Measurements from ENCODE around the gene CACNA1D.
"Not testable (repeated sequence)": the region's sequence is repeated elsewhere in the genome, so short reads cannot be mapped to it uniquely, and the experiment has no call there.

The CACNA1D gene

GRCh38 chr3:53530205-53530604 lies 35.8 kb downstream of the CACNA1D start:
- no peak for DNase-seq

DNA sequence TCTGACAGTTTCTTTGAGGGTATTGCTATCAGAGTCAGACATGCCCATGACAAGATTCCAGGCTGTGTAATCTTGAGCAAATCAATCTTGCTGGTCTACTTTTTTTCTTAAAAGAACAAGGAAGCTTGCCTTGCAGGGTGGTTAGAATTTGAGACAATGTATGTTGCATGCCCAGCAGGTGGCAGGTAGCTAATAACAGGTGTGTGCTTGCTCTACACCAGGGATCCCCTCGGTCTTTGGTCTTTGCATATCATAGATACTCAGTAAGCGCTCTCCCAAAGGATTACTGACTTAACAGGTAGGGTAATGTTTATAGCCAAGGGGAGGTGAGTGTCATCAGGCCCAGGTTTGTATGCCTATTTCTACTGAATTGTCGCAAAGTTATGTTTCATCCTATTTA lies 37.3 kb downstream of the CACNA1D start:
- no peak for DNase-seq

GRCh38 chr3:53533472-53533871 lies 39.1 kb downstream of the CACNA1D start:
- no peak for DNase-seq

DNA sequence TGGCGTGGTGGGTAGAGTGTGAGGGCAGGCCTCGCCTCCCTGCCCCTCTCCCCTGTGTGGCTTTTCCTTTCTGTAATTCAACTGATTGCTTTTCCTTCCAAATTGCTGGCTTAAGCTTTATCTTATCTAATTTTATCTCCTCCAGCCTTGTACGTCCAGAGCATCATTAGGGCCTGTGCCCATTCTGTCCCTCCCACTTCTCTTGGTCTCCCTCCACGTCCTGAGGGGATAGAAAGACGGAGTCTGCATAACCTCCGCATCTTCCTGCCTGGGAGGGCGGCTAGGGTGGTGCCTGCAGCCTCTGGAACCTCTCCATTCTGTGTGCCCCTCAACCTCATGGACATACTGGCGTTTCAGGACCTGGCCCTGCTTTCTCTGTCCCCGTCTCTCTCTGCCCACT lies 39.8 kb downstream of the CACNA1D start:
- DNase-seq: no peak

DNA sequence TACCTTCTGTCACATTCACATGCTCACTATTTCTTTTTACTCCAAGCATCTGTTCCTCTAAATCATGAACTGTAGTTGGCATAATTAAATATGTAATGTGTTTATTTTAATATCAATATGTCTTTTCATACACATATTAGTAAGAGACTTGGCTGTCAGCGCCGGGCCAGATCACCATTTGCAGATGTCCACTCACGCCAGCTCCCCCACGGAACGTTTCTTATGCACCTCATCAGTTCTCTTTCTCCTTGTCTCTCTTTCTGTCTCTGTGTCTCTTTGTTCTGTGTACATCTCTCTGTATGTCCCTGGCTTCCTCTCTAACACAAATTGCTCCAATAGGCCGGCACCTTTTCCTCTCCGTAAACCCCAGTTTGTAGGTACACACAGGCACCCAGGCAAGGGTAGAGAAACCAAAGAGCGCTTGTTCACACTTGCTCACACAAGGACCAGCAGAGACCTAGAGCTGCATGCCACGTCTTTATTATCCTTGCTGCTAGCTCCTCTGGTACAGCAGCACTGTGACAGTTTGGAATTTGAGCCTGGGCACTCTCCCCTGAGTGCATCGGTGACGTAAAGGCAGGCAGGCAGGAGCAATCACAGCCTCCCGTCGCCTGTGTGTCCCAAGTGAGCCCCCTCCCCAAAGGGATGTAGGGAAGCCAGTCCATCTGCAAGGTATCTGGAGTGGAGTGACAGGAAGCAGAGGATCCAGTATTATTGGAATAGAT lies 40.4 kb downstream of the CACNA1D start:
- DNase-seq: no peak

DNA sequence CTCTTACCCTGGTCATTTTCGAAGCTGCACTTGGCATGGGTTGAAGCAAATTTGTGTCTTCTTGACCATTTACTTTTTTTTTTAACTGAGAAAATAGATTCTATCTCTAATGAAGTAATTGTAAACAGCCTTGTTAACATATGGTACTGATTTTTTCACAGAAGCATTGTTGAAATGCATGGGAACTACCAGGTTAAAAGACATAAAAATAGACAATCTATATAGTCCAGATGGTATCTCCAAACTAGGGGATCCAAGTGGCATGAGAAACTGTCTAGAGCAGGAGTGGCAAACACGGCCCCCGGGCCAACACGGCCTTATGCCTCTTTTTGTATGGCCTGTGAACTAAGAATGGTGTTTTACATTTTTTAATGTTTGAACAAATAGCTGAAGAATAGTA lies 41.9 kb downstream of the CACNA1D start:
- DNase-seq: no peak

GRCh38 chr3:53544357-53544756 lies 49.9 kb downstream of the CACNA1D start:
- no peak for DNase-seq

GRCh38 chr3:53545310-53545995 lies 51.0 kb downstream of the CACNA1D start:
- no peak for DNase-seq

DNA sequence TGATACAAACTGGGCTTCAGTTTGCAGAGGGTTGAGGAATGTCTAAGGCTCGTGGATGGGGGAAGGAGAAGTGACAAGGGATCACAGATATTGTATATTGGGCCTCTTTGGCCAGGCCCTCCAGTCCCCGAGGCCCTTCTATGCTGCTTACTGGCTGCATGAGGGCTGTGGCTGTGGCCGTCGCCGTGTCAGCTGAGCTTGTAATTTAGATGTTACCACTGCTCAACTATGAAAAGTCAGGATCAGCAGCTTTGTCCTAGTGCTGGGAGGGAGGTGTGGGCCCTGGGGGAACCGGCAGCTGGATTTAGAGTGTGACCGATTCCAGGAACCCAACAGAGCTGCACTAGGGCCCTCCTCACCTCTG lies 51.6 kb downstream of the CACNA1D start:
- DNase-seq: no peak

- no peak for DNase-seq
Measured at GRCh38 chr3:53547327-53547726, 52.9 kb downstream of the CACNA1D start.

DNA sequence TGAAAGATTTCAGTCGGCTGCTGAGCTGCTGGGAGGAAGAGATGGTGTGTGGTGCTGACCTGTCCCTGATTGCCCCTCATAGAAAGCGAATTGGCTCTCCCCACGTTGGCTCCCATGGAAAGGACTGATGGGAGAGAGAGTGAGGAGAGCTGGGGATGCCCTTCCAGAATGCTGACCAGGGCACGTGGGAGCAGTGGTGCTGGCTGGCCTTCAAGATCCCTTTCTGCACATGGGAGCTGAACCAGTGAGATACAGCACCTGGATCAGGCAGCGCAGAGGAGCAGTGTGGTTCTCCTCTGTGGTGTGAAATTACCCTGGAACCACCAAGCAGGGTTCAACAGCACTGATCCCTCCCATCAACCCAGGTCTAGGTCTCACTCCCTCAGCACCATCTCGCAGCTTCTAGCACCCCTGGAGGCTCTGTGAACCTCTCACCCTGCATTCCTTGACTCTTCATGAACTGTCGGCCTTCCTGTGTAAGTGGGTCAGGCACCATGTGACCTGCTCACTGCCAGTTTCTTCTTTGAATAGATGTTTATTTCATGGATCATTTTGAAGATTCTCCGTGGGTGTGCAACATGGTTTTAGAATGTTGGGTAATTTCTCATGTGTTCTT lies 55.7 kb downstream of the CACNA1D start:
- no peak for DNase-seq

- no peak for DNase-seq
Measured at GRCh38 chr3:53551324-53551723, 56.9 kb downstream of the CACNA1D start.

DNA sequence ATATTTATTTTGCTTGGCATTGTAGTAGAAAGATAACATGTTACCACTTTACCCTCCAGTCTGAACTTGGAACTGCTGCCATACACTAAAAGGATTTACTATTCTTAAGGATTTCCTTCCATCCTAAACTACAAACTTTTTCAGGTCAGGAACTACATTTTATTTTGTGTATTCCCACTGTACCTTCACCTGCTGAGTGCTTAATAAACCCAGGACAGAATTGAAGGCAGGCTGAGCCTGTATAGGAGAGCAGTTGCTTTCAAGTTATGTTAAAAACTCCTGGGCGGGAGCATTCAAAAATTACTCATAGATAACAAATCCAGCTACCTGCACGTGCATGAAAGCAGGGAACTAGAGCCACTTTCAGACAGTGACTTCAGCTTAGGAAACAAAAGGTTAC lies 58.3 kb downstream of the CACNA1D start:
- no peak for DNase-seq

DNA sequence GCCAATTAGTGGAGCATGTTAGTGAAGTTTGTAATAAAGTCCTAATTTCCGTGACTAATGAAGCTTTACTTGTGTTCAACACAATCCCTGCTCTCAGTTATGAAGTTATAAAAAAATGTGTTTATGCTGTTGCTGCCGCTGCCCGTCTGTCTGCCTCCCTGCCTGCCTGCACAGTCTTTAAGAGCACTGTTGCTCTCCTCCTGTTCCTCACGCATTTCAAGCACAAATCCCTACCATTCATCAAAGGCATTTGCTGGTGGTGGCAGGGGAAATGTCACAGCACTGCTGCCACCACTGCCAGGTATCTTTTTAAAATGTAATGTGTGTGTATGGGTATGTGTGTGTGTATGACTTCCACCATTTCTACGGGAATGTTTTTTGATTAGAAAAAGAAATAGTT lies 58.8 kb downstream of the CACNA1D start:
- no peak for DNase-seq

GRCh38 chr3:53554559-53555067 lies 60.2 kb downstream of the CACNA1D start:
- DNase-seq: no peak

- no peak for DNase-seq
Measured at GRCh38 chr3:53555068-53555588, 60.7 kb downstream of the CACNA1D start.

GRCh38 chr3:53566461-53567145 lies 72.2 kb downstream of the CACNA1D start:
- DNase-seq: no peak

DNA sequence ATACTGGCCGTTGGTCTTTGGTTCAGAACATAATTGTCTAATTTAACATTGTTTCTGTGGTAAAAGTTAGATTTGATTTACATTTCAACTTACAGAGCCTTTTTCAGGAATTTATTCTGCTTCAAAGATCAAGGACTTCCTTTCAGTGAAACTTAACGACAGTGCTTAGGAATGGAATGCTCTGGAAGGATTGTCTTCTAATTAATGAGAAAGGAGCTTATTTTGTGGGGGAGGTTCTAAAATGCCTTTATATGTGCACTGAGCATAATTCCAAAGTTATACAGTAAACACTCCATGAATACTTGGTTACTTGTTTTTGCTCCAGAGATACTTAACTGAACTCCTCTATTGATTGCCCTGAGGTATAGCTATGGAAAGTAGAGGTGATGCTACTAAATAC lies 75.7 kb downstream of the CACNA1D start:
- DNase-seq: no peak

DNA sequence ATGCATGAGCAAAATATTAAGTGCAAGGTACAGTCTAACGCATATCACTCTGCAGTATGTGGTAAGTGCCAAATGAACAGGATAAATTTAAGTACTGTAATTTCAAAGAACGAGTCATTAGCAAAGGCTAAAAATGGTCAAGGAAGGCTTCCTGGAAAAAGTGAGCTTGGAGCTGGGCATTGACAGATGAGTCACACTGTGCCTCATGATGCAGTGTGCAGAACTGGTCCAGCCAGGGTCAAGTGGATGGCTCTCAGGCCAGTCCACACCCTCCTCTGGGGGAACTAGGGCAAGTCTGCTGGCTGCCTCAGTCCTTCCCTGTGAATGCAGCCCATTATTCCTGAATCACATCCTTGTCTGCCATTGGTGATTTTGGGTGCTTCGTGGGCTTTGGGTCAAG lies 76.3 kb downstream of the CACNA1D start:
- DNase-seq: no peak

- no peak for DNase-seq
Measured at GRCh38 chr3:53571264-53571663, 76.9 kb downstream of the CACNA1D start.

GRCh38 chr3:53572184-53572583 lies 77.8 kb downstream of the CACNA1D start:
- DNase-seq: not testable (repeated sequence)

- peak; percentile 33 for DNase-seq
Measured at GRCh38 chr3:53577506-53577905, 83.1 kb downstream of the CACNA1D start.

DNA sequence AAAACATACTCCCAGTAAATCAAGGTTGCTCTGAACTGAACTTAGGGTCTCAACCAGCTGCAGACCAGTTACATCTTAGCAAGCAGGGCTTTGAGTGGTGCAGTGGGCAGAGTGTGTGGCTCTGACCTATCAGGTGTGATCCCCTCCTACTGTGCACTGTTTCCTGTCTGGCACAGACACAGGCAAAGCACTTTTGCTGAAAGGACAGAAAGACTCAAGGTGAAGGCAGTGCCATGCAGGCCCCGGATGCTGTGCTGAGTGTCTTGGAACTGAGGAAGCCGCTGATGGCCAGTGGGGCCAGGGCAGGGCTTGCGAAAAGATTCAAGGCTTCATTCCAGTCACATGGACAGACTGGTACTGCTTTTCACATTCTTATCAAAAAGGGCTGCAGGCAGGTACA lies 85.2 kb downstream of the CACNA1D start:
- no peak for DNase-seq
